Panc1 (cell line): Measurements from ENCODE around the gene ELOVL2. TPM values are rescaled to one million over a fixed set of nuclear protein-coding genes. Genes with fewer than 3 reads are reported as not detected.

Source experiments
- ATAC-seq: fragments of 200-7000 bp; cut with Tn5 transposase; 2 replicates; pipeline ENCODE4 v1.9.1; 2020; ENCODE audit warnings: mild to moderate bottlenecking, moderate library complexity
- BruUV-seq: library from RNA; stranded (reverse); fragments of 400-500 nt; replicated peaks from 2 replicates; lab custom pipeline; 2021; lab: Mats Ljungman, UMichigan
- CTCF ChIA-PET: fragments of 300-600 bp; sonication (Branson Sonifier 250); formaldehyde crosslinking; loops from one replicate; lab custom pipeline; 2022; ENCODE audit warnings: antibody characterized with exemption; lab: Charles Lee
- POLR2A ChIA-PET: fragments of 300-600 bp; sonication (Branson Sonifier 250); formaldehyde crosslinking; loops from one replicate; lab custom pipeline; 2022; ENCODE audit warnings: antibody characterized with exemption; lab: Charles Lee
- DNase-seq: peaks from one replicate; pipeline ENCODE4 v3.0.0-alpha.2; 2010; ENCODE audit warnings: low read depth, low spot score
- H3K27ac ChIP-seq: 2 replicates; pipeline ENCODE4 v1.5.1; 2011; ENCODE audit warnings: mild to moderate bottlenecking, low read length, inconsistent platforms
- H3K27me3 ChIP-seq: fragments of 200-500 bp; sonication (Bioruptor generic); 2 replicates; pipeline ENCODE4 v1.6.0; 2014; ENCODE audit warnings: low read length, inconsistent platforms; ENCODE audit not compliant: control insufficient read depth, insufficient read depth
- H3K36me3 ChIP-seq: fragments of 200-500 bp; sonication (Bioruptor generic); 2 replicates; pipeline ENCODE4 v1.5.1; 2014; ENCODE audit warnings: inconsistent platforms, mild to moderate bottlenecking, low read length, moderate library complexity; ENCODE audit not compliant: control insufficient read depth, insufficient read depth
- H3K4me1 ChIP-seq: 2 replicates; pipeline ENCODE4 v1.5.1; 2011; ENCODE audit warnings: inconsistent platforms, mild to moderate bottlenecking, low read length, moderate library complexity; ENCODE audit not compliant: control insufficient read depth, insufficient read depth
- H3K4me3 ChIP-seq, 2 experiments: 2 replicates each; pipeline ENCODE4 v1.5.1; 2011 to 2012; ENCODE audit warnings: low read depth in 2 of 2, low read length in 2 of 2, mild to moderate bottlenecking in 2 of 2, inconsistent platforms in 1 of 2, moderate library complexity in 1 of 2
- H3K9me3 ChIP-seq: fragments of 200-500 bp; sonication (Bioruptor generic); 2 replicates; pipeline ENCODE4 v1.5.1; 2014; ENCODE audit warnings: low read depth, mild to moderate bottlenecking, inconsistent platforms, low read length, moderate library complexity; ENCODE audit not compliant: control insufficient read depth, insufficient read depth
- POLR2AphosphoS5 ChIP-seq: IDR thresholded peaks from 2 replicates; pipeline ENCODE4 v1.6.1; 2012; ENCODE audit warnings: mild to moderate bottlenecking, low read depth, low read length, moderate library complexity
- SIN3A ChIP-seq: IDR thresholded peaks from 2 replicates; pipeline ENCODE4 v1.6.1; 2012; ENCODE audit warnings: low read depth, mild to moderate bottlenecking, low read length, moderate library complexity, borderline replicate concordance; ENCODE audit not compliant: insufficient read depth
- TCF7L2 ChIP-seq: IDR thresholded peaks from 2 replicates; pipeline ENCODE4 v1.6.1; 2011; ENCODE audit warnings: mild to moderate bottlenecking, low read depth, low read length, inconsistent platforms
- in situ Hi-C: cut with HindIII; loops from 2 replicates; pipeline ENCODE4 v1.10.0; 2016; ENCODE audit warnings: low sequenced_read_pairs, low pct_unique_long_range_greater_than_20kb
- intact Hi-C: fragments of 100-400 bp; cut with micrococcal nuclease; formaldehyde crosslinking; loops from one replicate; pipeline ENCODE4 v1.10.0; 2022; ENCODE audit not compliant: unreplicated experiment
- total RNA-seq: library from RNA; stranded (reverse); gene quantifications from one replicate; pipeline ENCODE4 v1.2.1, GENCODE V29; 2021; ENCODE audit not compliant: unreplicated experiment
- TF ChIP-seq, protein P1 (sequence below), 2 experiments: IDR thresholded peaks; 2 replicates each; pipeline ENCODE4 v1.6.1; 2011 to 2012; ENCODE audit warnings: low read depth in 2 of 2, control low read depth in 1 of 2, low read length in 1 of 2, mild to moderate bottlenecking in 1 of 2, moderate library complexity in 1 of 2; ENCODE audit not compliant: insufficient read depth in 1 of 2
- TF ChIP-seq, protein P2 (sequence below): fragments of 450-650 bp; IDR thresholded peaks from 2 replicates; pipeline ENCODE4 v1.5.1; 2017; ENCODE audit warnings: mild to moderate bottlenecking

The ELOVL2 gene
- total RNA-seq, 1 experiment from 2014 or later, result 27.8 TPM

DNA sequence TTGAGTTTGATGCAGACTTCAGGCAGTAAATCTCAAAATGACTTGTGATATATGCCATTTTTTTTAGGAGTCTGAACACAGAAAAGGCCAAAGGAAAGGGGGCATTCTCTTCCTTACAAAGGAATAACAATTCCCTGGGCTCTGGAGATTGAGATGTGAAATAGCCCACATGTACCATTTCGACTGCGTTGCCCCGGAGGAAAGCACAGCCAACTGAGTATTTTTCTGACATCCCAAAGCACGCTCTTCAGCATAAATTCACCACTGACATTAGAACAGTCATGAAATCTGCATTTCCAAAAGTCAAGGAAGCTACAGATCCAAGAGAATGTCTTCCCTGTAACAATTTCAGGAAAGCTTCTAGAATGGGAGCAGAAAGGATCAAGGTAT lies 7.8 kb downstream of the ELOVL2 start:
- H3K36me3 ChIP-seq, result no peaks in the 10 kb centered on the region
- no peak overlapping the region for H3K4me3 ChIP-seq
- H3K27me3 ChIP-seq, result no peaks in the 10 kb centered on the region
- no peaks in the 10 kb centered on the region for H3K9me3 ChIP-seq
- peaks cover 42% of the 10 kb centered on the region for H3K4me1 ChIP-seq
- POLR2A ChIA-PET, result no interaction called here
- intact Hi-C loops, result no loop called here
- TF ChIP-seq, protein P1, sequence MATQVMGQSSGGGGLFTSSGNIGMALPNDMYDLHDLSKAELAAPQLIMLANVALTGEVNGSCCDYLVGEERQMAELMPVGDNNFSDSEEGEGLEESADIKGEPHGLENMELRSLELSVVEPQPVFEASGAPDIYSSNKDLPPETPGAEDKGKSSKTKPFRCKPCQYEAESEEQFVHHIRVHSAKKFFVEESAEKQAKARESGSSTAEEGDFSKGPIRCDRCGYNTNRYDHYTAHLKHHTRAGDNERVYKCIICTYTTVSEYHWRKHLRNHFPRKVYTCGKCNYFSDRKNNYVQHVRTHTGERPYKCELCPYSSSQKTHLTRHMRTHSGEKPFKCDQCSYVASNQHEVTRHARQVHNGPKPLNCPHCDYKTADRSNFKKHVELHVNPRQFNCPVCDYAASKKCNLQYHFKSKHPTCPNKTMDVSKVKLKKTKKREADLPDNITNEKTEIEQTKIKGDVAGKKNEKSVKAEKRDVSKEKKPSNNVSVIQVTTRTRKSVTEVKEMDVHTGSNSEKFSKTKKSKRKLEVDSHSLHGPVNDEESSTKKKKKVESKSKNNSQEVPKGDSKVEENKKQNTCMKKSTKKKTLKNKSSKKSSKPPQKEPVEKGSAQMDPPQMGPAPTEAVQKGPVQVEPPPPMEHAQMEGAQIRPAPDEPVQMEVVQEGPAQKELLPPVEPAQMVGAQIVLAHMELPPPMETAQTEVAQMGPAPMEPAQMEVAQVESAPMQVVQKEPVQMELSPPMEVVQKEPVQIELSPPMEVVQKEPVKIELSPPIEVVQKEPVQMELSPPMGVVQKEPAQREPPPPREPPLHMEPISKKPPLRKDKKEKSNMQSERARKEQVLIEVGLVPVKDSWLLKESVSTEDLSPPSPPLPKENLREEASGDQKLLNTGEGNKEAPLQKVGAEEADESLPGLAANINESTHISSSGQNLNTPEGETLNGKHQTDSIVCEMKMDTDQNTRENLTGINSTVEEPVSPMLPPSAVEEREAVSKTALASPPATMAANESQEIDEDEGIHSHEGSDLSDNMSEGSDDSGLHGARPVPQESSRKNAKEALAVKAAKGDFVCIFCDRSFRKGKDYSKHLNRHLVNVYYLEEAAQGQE (IDR thresholded peaks at IDR 0.05; ENCODE audit: insufficient read depth in 1 of 2, low read depth in 2 of 2, low read length in 1 of 2), result no peak
- TF ChIP-seq SIN3A, result no peak
- DNase-seq (no peak), ATAC-seq (no peak)
- CTCF ChIA-PET, result no interaction called here
- in situ Hi-C loops, result no loop called here
- peak overlapping the region; percentile 32; the same call in 1 of the 2 replicates for H3K27ac ChIP-seq
- BruUV-seq, result no TSS peak

GRCh38 chr6:11035616-11036350 lies 8.3 kb downstream of the ELOVL2 start:
- ATAC-seq (no peak), DNase-seq (no peak)
- POLR2A ChIA-PET, result no interaction called here
- no peaks in the 10 kb centered on the region for H3K36me3 ChIP-seq
- BruUV-seq, result no TSS peak
- CTCF ChIA-PET, result no interaction called here
- TF ChIP-seq TCF7L2, result no peak
- TF ChIP-seq POLR2AphosphoS5, result no peak
- no peak for TF ChIP-seq SIN3A
- TF ChIP-seq, protein P2, sequence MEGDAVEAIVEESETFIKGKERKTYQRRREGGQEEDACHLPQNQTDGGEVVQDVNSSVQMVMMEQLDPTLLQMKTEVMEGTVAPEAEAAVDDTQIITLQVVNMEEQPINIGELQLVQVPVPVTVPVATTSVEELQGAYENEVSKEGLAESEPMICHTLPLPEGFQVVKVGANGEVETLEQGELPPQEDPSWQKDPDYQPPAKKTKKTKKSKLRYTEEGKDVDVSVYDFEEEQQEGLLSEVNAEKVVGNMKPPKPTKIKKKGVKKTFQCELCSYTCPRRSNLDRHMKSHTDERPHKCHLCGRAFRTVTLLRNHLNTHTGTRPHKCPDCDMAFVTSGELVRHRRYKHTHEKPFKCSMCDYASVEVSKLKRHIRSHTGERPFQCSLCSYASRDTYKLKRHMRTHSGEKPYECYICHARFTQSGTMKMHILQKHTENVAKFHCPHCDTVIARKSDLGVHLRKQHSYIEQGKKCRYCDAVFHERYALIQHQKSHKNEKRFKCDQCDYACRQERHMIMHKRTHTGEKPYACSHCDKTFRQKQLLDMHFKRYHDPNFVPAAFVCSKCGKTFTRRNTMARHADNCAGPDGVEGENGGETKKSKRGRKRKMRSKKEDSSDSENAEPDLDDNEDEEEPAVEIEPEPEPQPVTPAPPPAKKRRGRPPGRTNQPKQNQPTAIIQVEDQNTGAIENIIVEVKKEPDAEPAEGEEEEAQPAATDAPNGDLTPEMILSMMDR, result no peak
- TF ChIP-seq, protein P1 (IDR thresholded peaks at IDR 0.05; ENCODE audit: insufficient read depth in 1 of 2, low read depth in 2 of 2, low read length in 1 of 2), result no peak
- no peak overlapping the region for H3K4me3 ChIP-seq
- no peaks in the 10 kb centered on the region for H3K27me3 ChIP-seq
- no peaks in the 10 kb centered on the region for H3K9me3 ChIP-seq
- H3K4me1 ChIP-seq, result peaks cover 37% of the 10 kb centered on the region
- H3K27ac ChIP-seq, result no peak overlapping the region; the same call in 1 of the 2 replicates
- intact Hi-C loops (no loop called here), in situ Hi-C loops (no loop called here)
